ENCODE data around the gene CLASP2.

Gene CLASP2

DNA sequence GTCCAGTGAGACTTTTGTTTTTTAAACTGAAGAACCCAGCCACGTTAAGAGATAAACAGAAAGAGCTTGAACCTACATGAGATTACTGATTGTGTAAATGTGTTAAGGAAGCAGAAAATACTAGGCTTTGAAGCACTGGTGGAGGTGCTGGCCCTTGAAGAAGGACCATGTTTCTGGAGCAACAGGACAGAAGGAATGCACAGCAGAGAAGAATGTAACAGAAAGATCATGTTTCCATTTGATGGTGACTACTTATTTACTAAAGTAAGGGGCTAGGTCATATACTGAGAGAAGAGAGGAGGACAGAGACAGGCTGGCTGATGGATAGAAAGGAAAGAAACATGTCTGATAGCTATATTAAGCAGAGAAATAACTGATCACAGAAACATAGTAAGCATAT is 88.8 kb downstream of the CLASP2 start:
- no peak for DNase-seq

DNA sequence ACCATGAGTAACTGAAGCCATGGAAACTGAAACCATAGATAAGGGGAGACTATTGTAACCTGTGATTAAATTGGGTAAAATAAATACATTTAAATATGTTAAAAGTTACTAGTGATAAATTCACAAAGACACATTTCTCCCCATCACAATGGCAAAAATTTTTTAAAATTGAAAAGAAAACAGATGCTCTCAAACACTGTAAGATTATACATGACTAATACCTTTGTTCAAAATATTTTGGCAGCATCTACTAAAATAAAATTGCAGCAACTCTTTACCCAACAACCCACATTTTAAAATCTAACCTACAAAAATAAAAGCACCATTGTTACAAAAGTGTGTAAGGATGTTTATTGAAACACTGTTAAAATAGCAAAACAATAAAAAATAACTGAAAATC is 93.3 kb downstream of the CLASP2 start:
- no peak for DNase-seq

DNA sequence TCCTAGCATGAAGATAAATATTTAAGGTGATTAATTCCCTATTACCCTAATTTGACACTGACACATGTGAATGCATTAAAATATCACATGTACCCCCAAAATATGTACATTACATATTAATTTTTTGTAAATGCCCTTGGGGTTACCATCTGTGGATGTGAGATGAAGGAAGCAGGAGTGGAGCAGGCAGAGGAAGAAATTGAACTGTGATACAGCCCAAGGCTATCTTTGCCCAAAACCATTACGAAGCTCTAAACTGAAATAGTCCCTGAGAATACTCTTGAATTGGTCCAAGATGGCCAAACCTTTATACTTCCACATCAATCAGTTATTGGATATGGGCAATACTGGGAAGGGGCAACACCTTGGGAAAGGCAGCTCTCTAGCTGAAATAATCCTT is 105.0 kb downstream of the CLASP2 start:
- DNase-seq = no peak

DNA sequence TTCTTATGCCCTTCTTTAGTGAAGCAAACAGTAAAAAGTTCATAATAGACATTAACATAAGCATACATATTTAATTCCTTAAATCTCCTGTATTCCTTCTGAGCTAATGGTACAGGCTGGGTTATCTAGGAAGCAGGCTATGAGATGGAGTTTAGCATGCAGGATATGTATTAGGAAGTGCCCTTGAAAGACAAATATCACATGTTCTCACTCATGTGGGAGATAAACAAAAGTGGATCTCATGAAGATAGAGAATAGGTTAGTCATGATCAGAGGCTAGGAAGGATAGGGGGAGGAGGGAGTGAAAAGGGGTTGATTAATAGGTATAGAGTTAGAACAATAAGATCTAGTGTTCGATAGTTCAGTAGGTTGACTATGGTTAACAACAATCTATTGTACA is 105.4 kb downstream of the CLASP2 start:
- DNase-seq = no peak

DNA sequence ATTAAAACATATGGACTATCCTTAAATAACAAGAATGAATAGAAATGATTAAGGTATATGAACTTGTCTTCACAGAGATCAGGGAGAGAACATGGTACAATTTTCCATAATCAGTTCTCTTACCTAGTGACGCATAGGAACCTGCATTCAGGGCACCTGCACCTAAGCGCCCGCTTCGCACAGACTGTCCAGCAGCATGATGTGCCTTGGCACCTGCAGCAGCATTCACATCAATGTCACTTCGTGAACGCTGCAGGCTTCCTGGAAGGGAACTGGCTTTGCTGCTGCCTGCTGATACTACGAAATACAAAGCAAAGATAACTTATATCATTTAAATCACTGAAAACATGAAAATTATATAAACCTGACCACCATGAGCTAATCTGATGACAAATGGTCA is 115.2 kb downstream of the CLASP2 start:
- DNase-seq = no peak

DNA sequence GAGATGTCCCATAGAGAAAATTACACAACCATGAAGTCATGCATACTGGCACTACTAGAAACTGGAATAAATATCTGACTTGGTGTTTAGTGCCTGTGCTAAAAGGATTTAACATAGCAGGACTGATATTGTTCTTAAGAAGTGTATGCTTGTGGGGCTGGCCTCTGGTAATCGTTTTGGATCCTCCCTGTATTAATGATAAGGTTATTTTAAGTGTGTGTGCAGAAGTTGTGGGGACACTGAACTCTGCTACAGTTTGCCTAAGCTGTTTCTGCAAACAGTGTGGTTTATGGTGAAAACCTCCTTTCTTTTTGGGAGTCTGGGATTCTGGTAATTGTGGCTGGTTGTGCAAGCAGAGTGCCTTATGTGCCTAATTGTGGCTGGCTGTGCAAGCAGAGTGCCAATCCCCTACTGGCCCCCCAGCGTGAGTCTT is 120.8 kb downstream of the CLASP2 start:
- DNase-seq = no peak

DNA sequence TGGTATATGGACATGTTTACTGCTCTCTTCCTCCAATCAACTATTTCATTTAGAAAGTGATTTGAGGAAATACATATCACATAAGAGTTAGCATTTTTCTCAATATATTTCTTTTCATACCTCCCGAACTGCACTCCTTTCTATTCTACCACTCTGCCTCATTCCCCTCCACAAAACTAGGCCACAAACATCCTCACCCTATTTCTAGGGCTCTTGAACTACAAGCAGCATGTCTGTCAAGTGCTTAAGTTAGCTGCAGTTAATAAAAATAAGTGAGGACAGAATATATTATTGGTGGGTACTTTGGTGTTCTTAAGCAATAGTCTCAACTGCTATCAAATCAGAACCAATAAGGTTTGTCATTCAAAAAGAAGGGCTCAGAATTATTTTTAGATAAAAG is 125.1 kb downstream of the CLASP2 start:
- peak; percentile 0 for DNase-seq

DNA sequence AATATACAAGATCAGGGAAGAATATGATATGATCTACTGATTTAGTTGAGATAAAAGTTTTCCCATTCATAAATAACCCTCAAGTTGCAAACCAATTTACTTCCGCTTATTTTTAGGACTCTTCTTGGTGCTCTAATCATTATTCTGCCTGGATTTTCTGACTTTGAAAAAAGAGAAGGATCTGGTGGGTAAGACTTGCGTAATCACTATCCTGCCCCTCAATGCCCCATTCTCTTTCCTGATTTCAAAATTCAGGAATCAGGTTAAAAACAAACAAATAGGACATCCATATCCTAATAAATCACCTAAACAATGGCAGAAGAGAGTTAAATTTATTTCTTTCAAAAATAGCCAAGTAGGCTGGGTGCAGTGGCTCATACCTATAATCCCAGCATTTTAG is 127.5 kb downstream of the CLASP2 start:
- no peak for DNase-seq

DNA sequence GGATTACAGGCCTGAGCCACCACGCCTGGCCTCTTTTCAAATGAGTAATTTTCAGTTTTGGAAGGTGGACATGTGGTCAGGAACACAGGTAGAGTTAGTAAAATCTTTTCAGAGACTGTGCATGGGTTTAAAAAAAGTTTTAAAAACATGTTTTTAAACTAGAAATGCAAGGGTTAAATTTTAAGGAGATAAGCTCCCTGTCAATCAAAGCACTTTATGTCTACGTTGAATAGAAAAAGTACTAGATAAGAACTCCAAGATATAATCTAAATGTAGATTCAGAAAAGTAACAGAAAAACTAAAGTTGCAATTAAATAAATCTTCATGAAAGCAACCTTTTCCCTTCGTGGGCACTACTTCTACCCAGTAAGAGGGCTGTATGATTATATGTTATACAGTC is 131.7 kb downstream of the CLASP2 start:
- no peak for DNase-seq

DNA sequence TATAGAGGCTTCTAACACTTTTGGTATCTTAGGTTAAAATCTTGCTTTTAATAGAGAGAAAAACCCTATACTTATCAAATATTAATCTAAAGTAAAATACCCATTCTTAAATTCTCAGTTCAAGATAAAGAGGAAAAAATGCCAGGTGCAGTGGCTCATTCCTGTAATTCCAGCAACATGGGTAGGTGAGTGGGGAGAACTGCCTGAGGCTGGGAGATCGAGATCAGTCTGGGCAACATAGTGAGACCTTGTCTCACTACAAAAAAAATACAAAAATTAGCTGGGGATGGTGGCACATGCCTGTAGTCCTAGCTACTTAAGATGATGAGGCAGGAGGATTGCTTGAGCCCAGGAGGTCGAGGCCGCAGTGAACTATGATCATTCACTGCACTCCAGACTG is 135.8 kb downstream of the CLASP2 start:
- no peak for DNase-seq

DNA sequence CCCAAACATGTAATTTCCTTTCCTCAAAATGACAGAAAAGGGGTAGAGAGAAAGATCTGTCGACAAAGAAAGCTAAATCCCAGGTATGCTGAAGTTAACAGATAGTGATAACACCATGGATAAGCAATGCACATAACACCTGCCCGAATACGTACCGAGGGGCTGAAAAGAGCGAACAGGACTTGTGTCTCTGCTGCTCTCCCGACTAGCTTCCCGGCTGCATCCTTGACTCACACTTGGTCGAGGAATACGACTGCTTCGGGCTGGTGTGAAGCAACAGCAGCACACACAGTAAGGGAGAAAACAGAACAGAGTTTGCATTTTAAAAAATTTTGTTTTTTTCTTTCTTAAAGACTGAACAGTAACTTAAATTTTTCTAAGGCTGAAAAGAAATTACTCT is 136.4 kb downstream of the CLASP2 start:
- no peak for DNase-seq

DNA sequence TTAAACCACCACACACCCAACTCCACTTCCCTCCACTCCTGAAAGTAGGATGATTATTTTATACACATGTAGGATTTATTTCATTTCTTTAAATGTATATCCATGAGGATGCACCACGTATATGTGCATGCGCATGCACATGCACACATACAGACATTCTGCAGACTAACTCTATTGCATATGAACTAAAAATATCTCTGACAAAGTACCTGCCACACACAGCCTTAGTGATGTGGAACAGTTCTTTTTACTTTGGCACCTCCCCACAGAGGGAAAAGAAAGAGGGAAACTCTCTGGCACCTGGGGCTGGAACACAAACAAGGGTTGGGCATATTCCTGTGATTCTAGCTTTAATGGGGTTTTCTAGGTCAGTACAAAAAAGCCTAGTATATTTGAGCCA is 138.2 kb downstream of the CLASP2 start:
- no peak for DNase-seq

DNA sequence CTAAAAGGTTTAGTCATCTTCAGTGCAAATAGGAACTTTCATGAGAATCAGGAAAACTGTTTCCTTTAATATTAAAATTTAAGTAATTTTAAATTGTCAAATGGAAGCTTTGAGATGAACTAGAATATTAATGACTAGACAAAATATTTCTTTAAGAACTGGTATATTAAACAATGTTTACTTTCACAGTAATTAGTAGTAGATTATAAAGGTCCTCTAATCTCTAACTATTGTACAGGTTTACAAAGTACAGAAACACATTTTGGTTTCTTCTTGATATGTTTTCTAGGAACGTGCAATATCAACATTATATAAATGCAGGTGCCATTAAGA is 138.9 kb downstream of the CLASP2 start:
- DNase-seq = no peak

DNA sequence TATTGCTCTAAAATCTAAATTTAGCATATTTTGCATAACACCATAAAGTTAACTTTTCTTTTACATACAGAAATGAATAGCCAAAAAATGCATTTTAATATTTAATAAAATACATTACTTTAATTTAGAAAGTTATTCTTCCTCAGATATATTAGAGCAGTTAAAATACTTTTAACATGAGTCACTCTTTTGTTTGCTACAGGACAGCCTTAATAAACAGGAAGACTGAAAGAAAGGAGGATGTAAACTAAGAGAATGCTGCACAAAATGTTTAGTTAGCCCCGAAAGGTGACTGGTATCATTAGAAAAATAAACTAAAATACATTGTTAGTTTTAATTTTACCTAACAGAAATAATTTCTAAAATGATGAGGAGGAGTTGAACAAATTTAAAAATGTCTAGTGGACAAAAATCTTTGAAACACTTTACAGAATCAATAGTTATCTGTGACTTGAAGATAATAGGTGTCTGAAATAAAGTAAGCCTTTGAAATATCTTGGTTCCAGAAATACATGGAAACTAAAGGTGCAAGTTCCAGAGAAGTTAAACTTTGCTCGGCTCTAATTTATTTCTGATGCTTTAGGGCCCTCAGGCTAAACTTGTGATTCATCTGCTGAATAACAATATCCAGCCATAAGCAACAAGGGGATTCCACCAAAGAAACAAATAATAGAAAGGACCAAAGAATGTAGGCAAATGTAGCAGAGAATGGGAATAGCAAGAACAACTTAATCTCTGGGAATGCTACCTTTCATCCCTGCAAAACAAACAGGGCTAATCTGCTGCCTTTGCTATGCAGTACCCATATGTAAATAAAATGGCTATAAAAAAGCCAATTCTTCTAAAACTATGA is 139.5 kb downstream of the CLASP2 start:
- DNase-seq = no peak

DNA sequence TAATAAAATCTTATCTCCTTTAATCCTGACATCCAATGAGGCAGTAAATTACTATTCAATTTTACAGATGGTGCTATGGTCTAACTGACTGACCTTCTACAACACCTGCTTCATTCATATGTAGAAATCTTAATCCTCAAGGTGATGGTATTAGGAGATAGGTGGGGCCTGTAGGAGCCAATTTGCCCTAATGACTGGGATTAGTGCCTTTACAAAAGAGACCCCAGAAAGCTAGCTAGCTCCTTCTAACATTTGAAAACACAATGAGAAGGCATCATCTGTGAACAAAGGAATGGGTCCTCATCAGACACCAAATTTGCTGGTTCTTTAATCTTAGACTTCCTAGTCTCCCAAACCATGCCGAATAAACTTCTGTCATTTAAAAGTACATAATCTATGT is 140.5 kb downstream of the CLASP2 start:
- DNase-seq = no peak

DNA sequence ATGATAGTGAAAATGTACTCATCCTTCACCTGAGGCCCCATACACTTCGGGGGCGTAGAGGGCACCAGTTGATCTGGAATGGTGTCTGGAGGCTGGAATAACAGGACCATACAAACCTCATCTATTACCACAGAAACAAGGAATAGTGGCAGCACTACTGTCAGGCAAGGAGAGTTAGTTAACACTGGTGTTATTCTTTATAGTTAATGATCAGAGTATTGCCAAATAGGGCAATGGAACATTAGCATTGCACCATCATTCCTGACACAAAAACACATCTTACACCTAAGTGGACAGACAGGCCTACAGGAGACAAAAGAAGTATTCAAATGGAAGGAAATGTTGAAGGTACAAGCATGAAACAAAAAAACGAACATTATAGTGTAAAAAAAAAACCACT is 140.9 kb downstream of the CLASP2 start:
- no peak for DNase-seq

DNA sequence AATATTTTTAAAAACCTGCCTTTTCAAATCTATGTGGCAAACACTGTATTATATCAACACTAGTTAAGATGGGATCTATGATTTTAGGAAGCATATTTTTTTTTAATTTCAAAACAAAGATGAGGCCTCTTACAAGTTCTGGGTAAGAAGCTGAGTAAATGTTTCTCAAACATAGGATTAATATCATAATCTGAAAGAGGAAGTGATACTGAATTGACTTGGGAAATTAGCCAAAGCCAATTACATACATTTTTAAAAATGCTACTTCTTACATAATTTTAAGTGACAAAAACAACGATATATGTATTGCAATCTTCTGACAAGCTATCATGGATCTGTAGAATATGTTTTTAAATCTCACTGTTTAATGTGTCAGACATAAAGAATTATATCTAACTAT is 142.7 kb downstream of the CLASP2 start:
- no peak for DNase-seq

DNA sequence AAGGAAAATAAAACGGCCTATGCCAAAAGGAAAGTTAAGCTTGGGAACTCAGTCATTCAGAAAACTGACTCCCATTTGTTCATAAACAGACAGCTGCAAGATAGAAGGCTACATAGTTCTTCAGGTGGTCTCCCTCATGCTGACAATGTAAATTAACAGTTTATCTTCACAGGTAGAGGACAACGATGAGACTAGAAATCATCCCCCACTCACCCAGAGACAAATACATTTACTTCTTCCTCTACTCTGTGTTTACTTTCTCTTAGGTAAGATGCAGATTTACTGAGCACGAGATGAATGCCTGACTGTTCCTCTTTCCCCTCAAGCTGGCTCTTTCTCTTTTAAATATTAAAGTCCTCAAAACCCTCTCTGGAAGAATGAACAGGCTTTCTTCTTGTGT is 160.2 kb downstream of the CLASP2 start:
- no peak for DNase-seq

DNA sequence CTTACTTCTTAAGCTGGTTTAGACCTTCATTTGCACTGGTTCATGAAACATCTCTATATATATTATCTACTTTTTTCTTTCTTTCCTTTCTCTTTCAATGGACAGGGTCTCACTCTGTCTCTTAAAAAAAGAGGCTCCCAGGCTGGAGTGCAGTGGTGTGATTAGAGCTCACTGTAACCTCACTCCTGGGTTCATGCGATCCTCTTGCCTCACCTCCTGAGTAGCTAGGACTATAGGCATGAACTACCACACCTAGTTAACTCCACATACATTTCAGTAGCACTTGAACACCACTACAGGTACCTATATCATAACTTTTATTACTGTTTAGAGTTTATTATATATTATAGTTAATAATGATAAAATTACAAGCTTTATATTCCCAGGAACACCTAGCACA is 160.8 kb downstream of the CLASP2 start:
- DNase-seq = no peak

DNA sequence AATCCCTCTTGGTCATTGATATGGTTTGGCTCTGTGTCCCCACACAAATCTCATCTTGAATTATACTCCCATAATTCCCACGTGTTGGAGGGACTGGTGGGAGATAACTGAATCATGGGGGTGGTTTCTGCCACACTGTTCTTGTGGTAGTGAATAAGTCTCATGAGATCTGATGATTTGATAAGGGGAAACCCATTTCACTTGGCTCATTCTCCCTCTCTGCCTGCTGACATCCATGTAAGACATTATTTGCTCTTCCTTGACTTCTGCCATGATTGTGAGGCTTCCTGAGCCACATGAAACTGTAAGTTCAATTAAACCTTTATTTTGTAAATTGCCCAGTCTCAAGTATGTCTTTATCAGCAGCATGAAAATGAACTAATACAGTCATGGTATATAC is 171.0 kb downstream of the CLASP2 start:
- DNase-seq = no peak

DNA sequence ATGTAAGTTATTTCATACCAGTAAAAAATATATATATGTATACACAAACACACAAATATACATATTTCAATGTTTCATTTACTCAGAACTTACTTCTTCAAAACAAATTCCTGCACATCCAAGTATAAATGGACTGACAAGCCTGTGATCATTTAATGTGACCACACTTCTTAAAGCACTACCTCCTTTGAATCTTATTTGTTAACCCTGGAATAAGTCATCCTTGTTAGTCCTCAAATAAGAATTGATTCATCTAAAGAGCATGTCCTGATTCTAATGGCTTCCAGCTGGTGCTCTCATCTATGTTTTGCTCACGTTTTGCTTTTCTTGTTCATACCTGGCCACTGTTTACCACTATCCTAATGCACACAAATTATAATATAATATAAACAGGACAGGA is 173.9 kb downstream of the CLASP2 start:
- no peak for DNase-seq

DNA sequence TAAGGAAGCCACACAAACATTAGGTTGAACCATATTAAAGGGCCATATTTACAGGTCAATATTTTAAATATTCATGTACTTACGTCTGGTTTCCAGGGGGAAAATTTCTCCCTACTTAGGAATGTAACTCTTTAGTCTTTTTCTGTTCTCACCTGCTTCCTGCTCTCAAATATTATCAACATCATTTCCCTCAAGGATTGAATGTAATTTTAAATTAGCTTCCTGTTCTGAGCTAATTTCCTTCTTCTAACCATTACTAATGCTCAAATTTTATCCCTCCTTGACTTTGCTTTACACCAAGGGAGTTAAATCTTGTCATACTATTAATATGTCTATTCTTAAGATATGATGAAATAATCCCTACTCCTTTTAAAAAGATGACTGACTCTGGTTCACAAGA is 174.5 kb downstream of the CLASP2 start:
- DNase-seq = no peak

DNA sequence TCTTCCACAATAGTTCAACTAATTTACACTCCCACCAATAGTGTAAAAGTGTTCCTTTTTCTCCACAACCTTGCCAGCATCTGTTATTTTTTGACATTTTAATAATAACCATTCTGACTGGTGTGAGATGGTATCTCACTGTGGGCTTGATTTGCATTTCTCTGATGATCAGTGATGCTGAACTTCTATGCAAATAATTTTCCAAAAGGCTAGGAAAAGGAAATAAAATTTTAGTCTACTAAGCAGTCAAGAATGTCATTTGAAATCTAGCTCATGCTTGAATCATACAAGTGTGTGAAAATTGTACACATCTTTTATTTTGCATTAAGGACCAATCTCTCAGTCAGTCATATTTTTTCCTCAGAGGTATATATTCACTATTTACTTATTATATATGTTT is 176.1 kb downstream of the CLASP2 start:
- DNase-seq = no peak

DNA sequence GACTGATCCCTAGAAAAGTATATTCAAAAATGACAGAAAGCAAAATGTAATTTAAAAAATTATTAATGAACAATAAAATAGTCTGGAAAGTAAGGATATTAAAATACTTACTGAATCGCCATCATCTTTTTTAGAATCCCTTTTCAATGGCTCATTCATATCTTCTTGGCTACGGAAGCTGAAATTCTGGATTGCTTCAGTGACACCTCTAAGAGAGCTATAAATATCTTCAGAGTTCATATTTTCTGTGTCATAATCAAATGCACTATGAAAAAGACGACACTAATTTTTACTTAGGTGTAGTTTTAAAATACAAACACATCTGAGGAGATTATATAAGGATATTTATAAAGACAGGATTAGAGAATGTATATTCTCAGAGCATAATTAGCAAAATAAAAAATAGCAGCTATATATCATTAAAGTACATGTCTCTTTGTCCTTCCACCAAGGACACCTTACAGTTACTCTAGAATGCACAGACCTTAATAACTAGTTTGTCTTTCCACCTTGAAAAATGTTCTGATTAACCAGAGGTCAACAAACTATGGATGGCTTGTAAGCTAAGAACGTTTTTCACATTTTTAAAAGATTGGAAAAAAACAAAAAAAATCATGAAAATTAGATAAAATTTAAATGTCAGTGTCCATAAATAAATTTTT is 179.2 kb downstream of the CLASP2 start:
- no peak for DNase-seq

DNA sequence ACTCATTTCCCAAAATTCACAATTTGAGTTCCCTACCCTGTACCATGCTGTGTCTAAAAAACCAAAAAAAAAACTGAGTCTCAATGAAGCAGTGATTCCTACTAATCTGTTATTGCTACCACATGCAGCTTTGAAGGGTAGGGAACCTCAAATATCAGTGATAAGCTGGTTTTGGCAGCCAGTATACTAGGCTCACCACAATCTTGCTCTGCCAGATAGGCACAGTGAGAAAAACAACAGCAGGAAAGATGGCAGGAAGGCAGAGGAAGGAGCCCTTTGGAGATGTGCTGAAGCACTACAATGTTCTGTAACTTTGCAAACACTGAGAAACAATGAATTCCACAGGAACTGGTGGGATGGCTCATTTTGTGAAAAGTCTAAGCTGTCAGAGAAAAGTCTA is 180.9 kb downstream of the CLASP2 start:
- no peak for DNase-seq
